Tibial nerve (tissue), 4 donors: Measurements from ENCODE around the gene MPZL1. TPM values are rescaled to one million over a fixed set of nuclear protein-coding genes. Genes with fewer than 3 reads are reported as not detected.
"Not testable (repeated sequence)": the region's sequence is repeated elsewhere in the genome, so short reads cannot be mapped to it uniquely, and the experiment has no call there.

Experiments
- DNase-seq, 2 donors: peaks; one replicate each; pipeline ENCODE4 v3.0.0-alpha.2; 2019; ENCODE audit warnings: low spot score in 2 of 2
- H3K27ac ChIP-seq, 4 donors: fragments of 200-600 bp; sonication (generic) in 3 of 4; one replicate each; pipeline ENCODE4 v1.5.1; 2017 to 2019; ENCODE audit warnings: mild to moderate bottlenecking in 1 of 4
- H3K27me3 ChIP-seq, 2 donors: fragments of 200-600 bp; sonication (generic) in 1 of 2; one replicate each; pipeline versions ENCODE4 v1.5.1 to v1.6.0; 2017 to 2019
- H3K36me3 ChIP-seq, 3 donors: fragments of 200-600 bp; sonication (generic); one replicate each; pipeline ENCODE4 v1.5.1; 2018 to 2019
- H3K4me1 ChIP-seq, 4 donors: fragments of 200-600 bp; sonication (generic) in 3 of 4; one replicate each; pipeline ENCODE4 v1.5.1; 2017 to 2019
- H3K4me3 ChIP-seq, 4 donors: fragments of 200-600 bp; sonication (generic) in 3 of 4; one replicate each; pipeline ENCODE4 v1.5.1; 2017 to 2019; ENCODE audit warnings: mild to moderate bottlenecking in 1 of 4, moderate library complexity in 1 of 4
- H3K9me3 ChIP-seq, 4 donors: fragments of 200-600 bp; sonication (generic) in 3 of 4; one replicate each; pipeline ENCODE4 v1.5.1; 2017 to 2019
- CTCF ChIP-seq, 5 experiments: fragments of 200-600 bp in 3 of 5; fragments of 450-650 bp in 2 of 5; sonication (generic) in 3 of 5; IDR thresholded peaks; one replicate each; pipeline ENCODE4 v1.5.1; 2016 to 2019; ENCODE audit warnings: antibody characterized with exemption in 5 of 5, mild to moderate bottlenecking in 3 of 5, moderate library complexity in 2 of 5
- EP300 ChIP-seq, 2 donors: sonication (generic); formaldehyde crosslinking; IDR thresholded peaks; one replicate each; pipeline ENCODE4 v1.6.1; 2017; ENCODE audit warnings: antibody characterized with exemption in 2 of 2, mild to moderate bottlenecking in 1 of 2
- POLR2A ChIP-seq, 2 donors: fragments of 450-650 bp; IDR thresholded peaks; one replicate each; pipeline ENCODE4 v1.6.1; 2017; ENCODE audit warnings: antibody characterized with exemption in 2 of 2, mild to moderate bottlenecking in 2 of 2, moderate library complexity in 2 of 2
- WGBS, 2 donors: methylation state at CpG; one replicate each; pipeline ENCODE4 v1.1.5; 2018; 5-methylcytosine and 5-hydroxymethylcytosine counted together
- total RNA-seq, 4 donors: library from RNA; depleted of rRNA; stranded (reverse); fragments of >200 nt; gene quantifications; one replicate each; pipeline ENCODE4 v1.1.0, GENCODE V29; 2016

The MPZL1 gene
- total RNA-seq, 4 donors from 2014 or later = 50.1 to 76.0 (median 71.7) TPM

GRCh38 chr1:167825419-167826079, 103.8 kb downstream of the MPZL1 start:
- TF ChIP-seq CTCF (IDR thresholded peaks at IDR 0.05) = no peak
- TF ChIP-seq POLR2A (IDR thresholded peaks at IDR 0.05) = no peak
- no peak for TF ChIP-seq EP300 (IDR thresholded peaks at IDR 0.05)
- H3K9me3 ChIP-seq = no peaks in the 10 kb centered on the region
- H3K27me3 ChIP-seq = no peaks in the 10 kb centered on the region
- no peak for DNase-seq
- no peaks in the 10 kb centered on the region for H3K36me3 ChIP-seq
- no peak overlapping the region for H3K27ac ChIP-seq
- WGBS, 2 donors = 78 to 84% methylated on average over 4 of the region's 4 CpGs
- no peak overlapping the region for H3K4me3 ChIP-seq
- H3K4me1 ChIP-seq = peaks cover 0 to 2% (median 0%) of the 10 kb centered on the region in 4 donors

GRCh38 chr1:167826127-167826526, 104.3 kb downstream of the MPZL1 start:
- no peak overlapping the region for H3K27ac ChIP-seq
- H3K9me3 ChIP-seq = no peaks in the 10 kb centered on the region
- no peak for DNase-seq
- TF ChIP-seq CTCF (IDR thresholded peaks at IDR 0.05) = no peak
- no peak for TF ChIP-seq POLR2A (IDR thresholded peaks at IDR 0.05)
- no peaks in the 10 kb centered on the region for H3K27me3 ChIP-seq
- WGBS, 2 donors = 74 to 80% methylated on average over 4 of the region's 4 CpGs
- H3K4me3 ChIP-seq = no peak overlapping the region
- no peaks in the 10 kb centered on the region for H3K36me3 ChIP-seq
- no peaks in the 10 kb centered on the region for H3K4me1 ChIP-seq

- Histone ChIP-seq H3K36me3 (no peaks in the 10 kb centered on the region), H3K4me3 (no peak overlapping the region), H3K27me3 (no peaks in the 10 kb centered on the region), H3K27ac (no peak overlapping the region), H3K9me3 (no peaks in the 10 kb centered on the region), H3K4me1 (no peaks in the 10 kb centered on the region)
- no peak for DNase-seq
- WGBS, 2 donors = 53 to 54% methylated on average over 2 of the region's 2 CpGs
- no peak for TF ChIP-seq CTCF (IDR thresholded peaks at IDR 0.05)
- TF ChIP-seq POLR2A (IDR thresholded peaks at IDR 0.05) = no peak
- no peak for TF ChIP-seq EP300 (IDR thresholded peaks at IDR 0.05)
Observed at GRCh38 chr1:167829868-167830267, 108.1 kb downstream of the MPZL1 start.

GRCh38 chr1:167830668-167831067, 108.9 kb downstream of the MPZL1 start:
- not testable (repeated sequence) for H3K9me3 ChIP-seq, H3K36me3 ChIP-seq, H3K27me3 ChIP-seq, H3K4me1 ChIP-seq, DNase-seq, H3K27ac ChIP-seq, H3K4me3 ChIP-seq
- 80% methylated on average over 5 of the region's 5 CpGs for WGBS, 2 donors

- no peak for TF ChIP-seq CTCF (IDR thresholded peaks at IDR 0.05)
- TF ChIP-seq EP300 (IDR thresholded peaks at IDR 0.05) = no peak
- TF ChIP-seq POLR2A (IDR thresholded peaks at IDR 0.05) = no peak
- WGBS, 2 donors = 79 to 83% methylated on average over 5 of the region's 5 CpGs
- H3K9me3 ChIP-seq = no peaks in the 10 kb centered on the region
Observed at GRCh38 chr1:167832693-167833092, 110.9 kb downstream of the MPZL1 start.

GRCh38 chr1:167833904-167834303, 112.1 kb downstream of the MPZL1 start:
- no peak overlapping the region for H3K27ac ChIP-seq
- H3K9me3 ChIP-seq = no peaks in the 10 kb centered on the region
- H3K4me1 ChIP-seq = no peaks in the 10 kb centered on the region
- H3K4me3 ChIP-seq = no peak overlapping the region
- H3K27me3 ChIP-seq = no peaks in the 10 kb centered on the region
- H3K36me3 ChIP-seq = no peaks in the 10 kb centered on the region
- no peak for TF ChIP-seq POLR2A (IDR thresholded peaks at IDR 0.05)
- no peak for TF ChIP-seq EP300 (IDR thresholded peaks at IDR 0.05)
- TF ChIP-seq CTCF (IDR thresholded peaks at IDR 0.05) = no peak
- no peak for DNase-seq

More at GRCh38 chr1:167832693-167833092, 110.9 kb downstream of the MPZL1 start:
- Histone ChIP-seq H3K4me3 (no peak overlapping the region), H3K4me1 (no peaks in the 10 kb centered on the region), H3K36me3 (no peaks in the 10 kb centered on the region), H3K27ac (no peak overlapping the region), H3K27me3 (no peaks in the 10 kb centered on the region)
- no peak for DNase-seq
